ENCODE results near the gene NAE1.
A peak's percentile ranks its signal among the peaks of the same experiment; 100 is the strongest.

Gene NAE1

DNA sequence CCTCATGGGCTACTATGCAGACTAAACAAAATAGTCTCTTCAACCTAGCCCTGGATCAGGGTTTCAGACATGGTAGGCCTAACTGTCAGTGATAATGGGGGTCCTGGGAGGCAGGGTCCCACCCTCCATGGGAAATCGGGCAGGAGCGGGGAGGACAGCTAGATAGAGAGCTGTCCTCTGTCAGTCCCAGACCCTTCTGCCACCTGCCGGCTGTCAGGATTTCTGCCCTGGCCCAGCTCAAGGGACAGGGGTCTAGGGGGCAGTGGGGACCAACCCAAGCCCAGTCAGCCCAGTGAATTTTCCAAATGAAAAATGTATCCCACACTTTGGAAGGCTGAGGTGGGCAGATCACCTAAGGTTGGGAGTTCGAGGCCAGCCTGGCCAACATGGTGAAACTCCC, 18.8 kb upstream of the NAE1 start:
- no peak for DNase-seq

DNA sequence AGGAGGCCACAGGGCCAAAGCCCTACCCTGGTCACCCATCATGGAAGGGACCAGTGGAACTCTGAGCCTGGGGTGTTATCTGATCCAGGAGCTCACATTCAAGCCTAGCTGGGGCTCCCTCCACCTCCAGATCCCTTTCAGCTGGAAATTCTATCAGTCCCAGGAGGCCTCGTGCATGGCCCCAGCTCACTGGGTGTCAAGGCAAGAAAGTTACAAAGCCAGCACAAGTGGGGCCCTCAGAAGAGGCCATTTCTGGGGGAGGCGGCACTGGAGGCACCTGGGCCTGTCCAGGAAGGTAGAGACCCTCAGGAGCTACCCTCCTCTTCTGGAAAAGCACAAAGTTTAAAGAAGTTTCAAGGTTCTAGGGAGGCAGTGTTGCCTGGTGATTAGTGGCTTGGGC, 18.2 kb upstream of the NAE1 start:
- peak; percentile 22 for DNase-seq

DNA sequence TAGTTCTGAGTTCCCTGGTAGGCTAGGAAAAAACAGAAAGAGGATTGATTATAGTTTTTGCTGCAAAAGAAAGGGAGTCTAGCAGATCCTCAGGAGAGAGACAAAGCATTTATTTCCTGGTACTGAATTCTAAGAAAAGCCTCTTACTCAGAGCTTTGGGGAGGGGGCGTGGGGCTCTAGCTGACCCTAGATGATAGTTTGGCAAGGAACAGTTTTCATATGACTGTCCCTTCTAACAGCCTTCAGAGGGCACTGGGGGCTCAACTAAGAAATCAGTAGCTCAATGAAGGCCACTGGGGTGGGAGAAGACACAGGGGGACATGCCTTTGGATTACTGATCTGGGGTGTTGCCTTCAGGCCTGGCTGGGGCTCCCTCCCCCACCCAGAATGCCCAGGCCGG, 17.4 kb upstream of the NAE1 start:
- no peak for DNase-seq

DNA sequence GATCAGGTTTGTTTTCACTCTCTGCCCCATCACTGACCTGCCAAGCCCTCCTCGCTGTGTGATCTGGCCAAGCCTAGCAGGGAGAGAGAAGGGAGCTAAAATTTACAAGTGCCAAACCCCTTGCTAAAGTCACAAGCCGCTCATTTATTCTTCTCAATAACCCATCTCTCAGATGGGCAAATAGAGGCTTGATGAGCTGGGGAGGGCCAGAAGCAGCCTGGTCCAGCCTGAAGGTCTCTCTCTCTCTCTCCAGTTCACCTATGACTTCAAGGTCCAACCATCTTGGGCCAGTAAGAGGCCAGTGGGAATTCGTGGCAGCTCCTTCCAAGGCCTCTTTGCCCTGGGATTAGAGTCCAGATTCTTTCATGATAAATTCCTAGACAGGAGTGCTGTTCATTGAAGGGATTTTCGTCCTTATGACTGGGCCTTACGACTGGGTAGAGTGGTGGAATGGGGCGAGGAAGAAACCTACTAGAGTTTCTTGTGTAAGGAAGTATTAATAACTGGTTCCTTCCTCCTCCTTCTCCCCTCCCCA, 16.8 kb upstream of the NAE1 start:
- no peak for DNase-seq

DNA sequence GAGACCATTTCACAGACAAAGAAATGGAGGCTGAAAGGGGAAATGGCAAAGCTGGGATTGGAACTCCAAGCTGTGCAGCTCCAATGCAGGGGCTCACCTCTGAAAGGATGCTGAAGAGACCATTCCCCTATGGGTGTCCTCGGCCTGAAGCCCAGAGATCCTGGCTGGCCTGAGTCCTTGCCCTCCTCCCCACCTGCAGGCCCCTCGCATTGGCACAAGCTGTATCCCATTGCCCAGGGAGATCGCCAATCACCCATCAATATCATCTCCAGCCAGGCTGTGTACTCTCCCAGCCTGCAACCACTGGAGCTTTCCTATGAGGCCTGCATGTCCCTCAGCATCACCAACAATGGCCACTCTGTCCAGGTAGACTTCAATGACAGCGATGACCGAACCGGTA, 16.1 kb upstream of the NAE1 start:
- no peak for DNase-seq

DNA sequence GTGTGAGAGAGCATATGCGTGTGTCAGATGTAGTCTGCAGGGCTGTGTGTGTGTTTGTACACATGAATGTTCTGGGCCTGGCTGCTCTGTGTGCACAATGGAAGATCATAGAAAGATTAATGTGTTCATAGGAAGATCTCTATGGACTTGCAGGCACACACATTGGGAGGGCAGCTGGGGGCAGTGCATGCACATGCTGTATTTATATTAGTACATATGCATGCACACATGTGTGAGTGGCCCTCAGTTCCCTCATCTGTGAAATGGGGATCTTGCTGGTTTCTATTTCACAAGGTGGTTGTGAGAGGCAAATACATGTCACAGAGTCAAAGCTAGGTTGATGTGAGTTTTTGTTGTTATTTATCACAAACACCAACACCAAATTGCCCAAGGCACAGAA, 15.5 kb upstream of the NAE1 start:
- no peak for DNase-seq

DNA sequence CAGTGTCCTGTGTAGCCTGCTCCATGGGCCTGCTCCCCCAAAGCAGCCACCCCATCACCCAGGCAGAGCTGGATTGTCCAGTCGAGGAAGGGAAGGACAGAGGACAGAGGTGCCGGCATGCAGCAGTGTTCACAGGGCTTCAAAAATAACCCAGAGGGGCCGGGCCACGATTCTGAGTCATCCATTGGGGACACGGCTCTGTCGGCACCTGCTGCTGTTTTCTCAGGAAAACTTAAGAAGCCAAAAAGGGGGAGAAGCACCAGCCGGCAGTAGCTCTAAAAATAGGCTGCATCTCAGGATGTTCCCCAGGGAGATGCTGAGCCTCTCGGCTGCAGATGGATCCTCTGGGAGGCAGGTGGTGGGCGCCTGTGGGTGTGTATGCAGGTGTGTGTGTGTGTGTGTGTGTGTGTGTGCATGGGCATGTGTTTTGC, 15.0 kb upstream of the NAE1 start:
- peak; percentile 98 for DNase-seq

DNA sequence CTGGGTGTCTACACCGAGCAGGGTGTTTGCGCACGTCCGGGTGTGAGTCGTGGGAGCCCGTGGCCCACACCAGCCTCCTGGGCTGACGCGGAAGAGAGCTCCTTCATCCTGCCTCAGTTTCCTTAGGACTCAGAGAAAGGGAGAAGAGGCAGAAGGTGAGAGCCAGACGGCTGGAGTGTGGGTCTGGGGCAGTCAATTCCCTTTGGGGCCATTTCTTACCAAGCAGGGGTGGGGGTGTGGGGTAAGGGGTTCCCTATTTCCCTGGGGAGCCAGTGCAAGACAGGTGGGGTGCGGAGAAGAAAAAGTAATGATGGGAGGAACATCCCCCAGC, 14.3 kb upstream of the NAE1 start:
- DNase-seq, result no peak

DNA sequence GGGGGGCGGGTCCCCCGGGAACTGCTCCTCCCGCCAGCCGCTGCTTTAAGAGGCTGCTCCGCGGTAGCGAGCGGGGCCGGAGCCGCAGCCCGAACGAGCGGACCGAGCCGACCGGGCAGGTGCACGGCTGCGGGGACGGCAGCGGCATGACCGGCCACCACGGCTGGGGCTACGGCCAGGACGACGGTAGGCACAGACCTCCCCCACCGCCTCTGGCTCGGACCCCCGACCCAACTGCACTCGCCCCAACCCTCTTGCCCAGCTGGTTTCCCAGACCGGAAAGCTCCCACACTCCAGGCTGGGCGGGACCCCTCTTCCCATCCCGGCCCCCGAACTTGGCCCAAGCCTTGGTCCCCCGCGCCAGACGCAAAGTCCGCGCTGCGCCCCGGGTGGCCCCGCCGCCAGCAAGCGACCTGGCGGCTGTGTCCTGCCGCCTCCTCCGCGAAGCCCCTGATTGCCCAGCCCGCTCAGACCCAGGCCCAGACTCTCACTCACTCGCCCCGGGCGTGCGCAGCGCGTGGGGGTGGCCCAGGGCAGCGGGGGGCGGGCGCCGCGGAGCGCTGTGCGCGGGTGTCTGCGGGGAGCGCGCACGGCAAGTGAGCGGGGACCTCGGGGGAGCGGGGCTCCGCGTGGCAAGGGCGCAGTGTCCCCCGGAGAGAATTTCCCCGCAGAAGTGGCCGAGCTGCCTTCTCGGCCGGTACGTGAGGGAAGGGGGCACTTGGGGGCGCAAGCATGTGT, 13.7 kb upstream of the NAE1 start, which contains the start of gene CA7:
Gene CA7 (plus strand): TSS at position 73 of the 738 bp plus-strand sequence. CDS start 74 bp downstream, at position 147.
- no peak for DNase-seq

DNA sequence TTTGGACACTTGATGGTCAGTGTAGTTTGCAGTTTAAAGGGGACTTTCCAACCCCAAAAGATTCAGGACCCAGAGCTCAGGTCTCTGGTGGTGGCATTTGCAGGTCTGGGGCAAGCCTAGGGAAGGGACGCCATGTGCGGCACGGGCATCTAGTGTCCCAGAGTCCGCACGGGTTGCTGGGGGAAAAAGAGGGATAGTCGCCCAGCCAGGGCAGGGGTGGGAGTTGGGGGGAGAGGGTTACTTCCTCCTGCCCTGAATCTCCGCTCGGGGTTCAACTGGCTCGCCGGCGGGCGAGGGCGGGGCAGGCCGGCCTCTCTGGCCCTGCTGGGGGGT, 13.2 kb upstream of the NAE1 start:
- DNase-seq, result no peak

DNA sequence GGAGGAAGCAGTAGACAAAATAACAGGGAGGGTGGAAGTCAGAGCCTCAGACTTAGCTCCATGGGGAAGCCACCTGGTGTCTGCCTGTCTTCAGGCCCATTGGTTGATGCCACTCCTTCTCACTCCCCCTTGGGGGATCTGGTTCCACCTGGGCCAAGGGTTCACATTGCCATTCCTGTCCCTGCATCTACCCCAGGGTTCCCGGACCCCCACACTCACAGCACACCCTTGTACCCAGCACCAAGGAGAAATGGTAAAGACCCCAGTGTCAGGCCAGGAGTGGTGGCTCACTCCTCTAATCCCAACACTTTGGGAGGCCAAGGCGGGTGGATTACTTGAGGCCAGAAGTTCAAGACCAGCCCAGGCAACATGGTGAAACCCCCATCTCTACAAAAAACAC, 12.4 kb upstream of the NAE1 start:
- DNase-seq, result no peak

DNA sequence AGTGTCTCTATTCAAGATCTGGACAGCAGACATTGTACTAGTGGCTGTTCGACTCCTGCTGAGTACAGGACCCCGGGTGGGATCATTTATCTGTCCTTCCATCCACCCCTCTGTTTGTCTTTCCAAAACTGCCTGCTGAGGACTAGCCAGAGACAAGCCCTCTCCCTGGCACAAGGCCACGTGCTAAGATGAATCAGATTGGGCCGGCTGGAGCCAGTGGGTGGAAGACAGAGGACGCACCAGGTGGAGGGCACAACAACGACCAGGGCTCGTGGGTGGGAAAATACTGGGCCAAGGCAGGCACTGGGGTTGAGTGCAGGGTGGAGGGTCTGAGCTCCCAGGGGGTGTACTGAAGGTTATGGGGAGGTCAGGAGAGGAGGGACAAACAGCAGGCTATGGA, 12.0 kb upstream of the NAE1 start:
- peak; percentile 15 for DNase-seq

DNA sequence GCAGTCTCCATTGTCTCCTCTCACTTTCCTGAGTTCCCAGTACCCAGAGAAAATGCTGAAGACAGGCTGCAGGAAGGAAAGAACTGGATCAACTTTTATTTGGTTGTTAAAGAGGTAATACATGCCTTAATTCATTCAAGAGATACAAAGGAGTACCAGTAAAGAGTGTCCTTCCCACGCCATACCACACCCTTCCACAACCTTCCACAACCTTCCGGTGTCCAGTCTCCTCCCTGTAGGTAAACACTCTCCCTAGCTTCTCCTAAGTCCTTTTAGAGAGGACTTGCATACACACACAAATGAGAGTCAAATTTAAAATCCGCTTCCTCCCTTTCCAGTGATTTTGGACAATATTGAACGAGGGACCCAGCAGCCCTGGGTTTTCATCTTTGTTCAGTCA, 10.6 kb upstream of the NAE1 start:
- DNase-seq, result no peak

DNA sequence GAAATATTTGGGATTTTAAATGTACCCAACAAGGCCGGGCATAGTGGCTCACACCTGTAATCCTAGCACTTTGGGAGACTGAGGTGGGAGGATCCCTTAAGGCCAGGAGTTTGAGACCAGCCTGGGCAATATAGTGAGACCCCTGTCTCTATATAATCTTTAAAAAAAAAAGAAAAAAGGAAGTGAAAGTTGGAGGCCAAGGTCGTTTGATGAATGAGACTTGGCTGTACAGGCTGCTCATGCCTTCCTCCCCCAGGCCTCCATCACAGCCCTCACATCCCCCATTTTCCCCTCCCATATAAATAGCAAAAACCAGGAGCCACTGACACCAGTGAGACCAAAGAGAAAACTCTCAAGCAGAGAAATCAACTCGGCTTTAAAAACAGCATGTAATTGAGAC, 10.1 kb upstream of the NAE1 start:
- no peak for DNase-seq

DNA sequence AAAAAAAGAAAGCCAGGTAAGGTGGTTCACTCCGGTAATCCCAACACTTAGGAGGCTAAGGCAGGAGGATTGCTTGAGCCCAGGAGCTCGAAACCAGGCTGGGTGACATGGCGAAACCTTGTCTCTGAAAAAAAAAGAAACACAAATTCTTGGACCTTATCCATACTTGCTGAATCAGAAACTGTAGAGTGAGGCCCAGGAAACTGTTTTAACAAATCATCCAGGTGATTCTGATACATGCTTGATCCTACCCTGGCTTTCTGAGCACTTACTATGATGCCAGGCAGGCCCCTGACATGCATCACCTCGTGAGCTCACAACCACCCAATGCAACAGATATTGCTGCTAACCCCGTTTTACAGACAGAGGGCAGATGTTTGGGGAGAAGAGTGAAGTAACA, 4.0 kb upstream of the NAE1 start:
- DNase-seq, result no peak

DNA sequence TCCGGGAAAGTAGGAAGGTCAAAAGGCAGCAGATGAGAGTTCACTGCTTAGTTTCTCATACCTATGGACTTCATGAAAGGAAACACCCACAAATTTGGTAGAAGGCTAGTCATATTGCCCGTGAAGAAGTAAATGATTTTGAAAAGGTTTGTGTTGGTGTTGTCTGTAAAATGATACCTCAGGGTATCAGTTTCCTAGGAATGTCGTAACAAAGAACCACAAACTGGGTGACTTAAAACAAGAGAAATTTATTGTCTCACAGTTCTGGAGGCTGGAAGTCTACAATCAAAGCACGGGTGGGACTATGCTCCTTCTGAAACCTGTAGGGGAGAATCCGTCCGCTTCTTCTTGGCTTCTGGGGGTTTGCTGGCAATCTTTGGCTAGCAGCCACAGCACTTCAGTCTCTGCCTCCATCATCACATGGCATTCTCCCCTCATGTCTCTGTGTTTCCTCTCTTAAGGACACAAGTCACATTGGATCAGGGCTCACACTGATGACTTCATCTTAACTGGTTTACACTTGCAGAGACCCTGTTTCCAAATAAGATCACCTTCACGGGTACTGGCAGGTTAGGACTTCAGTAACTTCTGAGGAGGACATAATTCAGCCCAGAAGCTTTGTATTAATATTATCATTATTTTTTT, 2.0 kb upstream of the NAE1 start:
- DNase-seq, result peak; percentile 63

DNA sequence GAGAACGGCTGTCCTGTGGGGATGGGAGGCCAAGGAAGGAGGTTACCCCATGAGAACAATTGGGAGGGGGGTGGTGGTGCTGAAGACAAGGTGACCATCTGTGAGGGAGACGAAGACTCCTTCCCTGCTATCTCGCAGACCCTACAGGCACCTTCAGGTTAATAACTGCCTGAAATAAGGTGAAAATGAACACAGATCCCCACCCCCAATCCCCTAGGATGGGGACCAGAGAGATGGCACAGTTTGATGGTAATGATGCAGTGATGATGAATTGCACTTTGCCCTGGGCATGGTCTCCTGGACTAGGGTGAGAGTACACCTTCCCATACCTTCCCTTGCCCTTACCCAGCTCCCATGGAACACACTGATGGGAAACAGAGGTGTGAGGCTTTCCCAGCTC, 1.4 kb upstream of the NAE1 start:
- no peak for DNase-seq

DNA sequence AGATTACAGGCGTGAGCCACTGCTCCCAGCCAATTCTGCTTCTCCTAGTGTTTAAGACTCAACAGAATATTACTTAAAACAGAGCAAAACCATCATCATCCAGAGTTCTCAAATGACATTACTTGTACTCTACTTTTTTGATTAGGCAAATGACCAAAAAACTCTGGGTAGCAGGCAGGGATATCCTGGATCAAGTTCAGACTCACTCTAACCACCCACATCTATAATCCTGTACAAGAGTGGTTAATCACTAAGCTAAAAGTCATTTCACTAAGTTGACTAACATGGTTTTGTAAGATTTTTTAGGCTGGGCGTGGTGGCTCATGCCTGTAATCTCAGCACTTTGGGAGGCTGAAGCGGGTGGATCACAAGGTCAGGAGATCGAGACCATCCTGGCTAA, 6.8 kb downstream of the NAE1 start:
- no peak for DNase-seq

DNA sequence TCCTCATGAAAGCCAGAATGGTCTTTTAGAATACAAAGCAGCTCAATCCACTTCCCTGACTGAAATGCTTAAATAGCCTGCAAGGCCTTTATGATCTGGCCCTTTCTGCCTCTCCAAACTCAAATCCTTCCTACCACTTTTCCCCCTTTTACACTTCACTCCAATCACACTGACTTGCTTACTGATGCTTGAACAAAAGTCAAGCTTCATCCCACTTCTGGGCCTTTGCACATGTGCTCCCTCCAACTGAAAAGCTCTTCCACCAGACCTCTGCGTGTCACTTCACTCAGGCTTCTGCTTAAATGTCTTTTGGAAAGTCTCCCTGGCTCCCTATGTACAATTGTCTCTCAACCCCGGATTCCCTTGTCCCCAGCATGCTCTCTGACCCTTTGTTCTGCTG, 16.0 kb downstream of the NAE1 start:
- no peak for DNase-seq

DNA sequence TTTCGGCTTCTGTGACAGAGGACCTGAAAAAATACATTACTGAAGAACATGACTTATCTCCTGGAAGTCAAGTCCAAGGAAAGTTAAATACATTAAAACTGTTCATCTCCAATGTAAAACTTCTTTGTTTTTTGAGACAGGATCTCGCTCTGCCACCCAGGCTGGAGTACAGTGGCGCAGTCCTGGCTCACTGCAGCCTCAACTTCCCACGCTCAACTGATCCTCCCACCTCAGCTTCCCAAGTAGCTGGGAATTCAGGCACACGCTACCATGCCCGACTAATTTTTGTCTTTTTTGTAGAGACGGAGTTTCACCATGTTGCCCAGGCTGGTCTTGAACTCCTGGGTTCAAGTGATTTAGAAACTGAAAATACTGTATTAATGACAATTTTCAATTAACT, 19.7 kb downstream of the NAE1 start:
- no peak for DNase-seq

DNA sequence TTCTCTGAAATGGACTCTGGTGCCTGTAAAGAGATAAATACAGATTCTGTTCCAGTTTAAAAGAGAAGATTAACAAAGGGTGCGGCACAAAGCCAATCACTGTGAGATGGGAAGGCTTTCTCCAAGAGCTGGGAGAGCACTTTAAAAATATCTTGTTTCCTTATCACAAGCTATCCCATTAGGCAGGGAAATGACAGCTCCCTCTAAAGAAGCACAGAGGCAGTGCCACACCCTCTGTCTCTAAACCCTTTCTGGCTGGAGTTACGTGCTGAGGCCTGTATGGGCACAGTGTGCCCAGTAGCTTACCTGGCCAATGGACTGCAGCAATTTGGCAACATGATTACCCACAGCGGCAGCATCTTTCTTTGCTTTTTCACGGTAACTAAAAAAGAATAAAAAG, 20.4 kb downstream of the NAE1 start:
- peak; percentile 9 for DNase-seq

DNA sequence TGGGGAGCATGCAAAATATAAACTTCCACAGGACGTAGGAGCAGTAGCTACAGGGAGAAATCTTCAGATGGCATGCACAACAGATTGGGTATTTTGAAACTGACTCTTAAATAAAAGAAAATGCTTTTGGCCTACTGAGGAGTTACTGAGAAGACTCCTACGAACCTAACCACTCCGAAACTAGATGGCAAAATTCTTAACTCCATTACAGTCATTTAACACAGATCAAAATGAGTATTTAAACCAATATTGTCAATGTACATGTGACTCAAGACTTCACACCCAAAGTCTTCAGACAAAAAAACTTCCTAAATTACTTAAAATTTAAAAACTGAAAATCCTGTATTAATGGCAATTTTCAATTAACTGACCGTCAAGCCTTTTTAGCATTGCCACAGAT, 21.0 kb downstream of the NAE1 start:
- DNase-seq, result no peak

DNA sequence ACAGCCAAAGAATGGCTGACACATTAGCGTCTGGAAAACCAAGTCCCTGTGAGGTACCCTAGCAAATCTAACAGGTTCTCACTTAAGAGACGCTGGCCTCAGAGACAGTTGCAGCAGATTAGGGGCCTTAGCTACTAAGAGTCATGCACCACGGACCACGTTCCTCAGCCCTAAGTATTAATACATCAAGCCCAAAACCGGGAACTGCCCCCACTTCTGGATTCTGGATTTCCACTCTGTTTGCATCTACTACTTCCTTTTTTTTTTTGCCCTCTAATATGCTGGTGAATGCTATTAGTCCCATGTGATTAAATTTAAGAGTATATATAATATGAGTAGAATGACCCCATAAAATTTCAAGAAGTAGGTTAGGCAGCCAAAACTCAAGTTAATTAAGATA, 28.6 kb downstream of the NAE1 start:
- DNase-seq, result no peak

DNA sequence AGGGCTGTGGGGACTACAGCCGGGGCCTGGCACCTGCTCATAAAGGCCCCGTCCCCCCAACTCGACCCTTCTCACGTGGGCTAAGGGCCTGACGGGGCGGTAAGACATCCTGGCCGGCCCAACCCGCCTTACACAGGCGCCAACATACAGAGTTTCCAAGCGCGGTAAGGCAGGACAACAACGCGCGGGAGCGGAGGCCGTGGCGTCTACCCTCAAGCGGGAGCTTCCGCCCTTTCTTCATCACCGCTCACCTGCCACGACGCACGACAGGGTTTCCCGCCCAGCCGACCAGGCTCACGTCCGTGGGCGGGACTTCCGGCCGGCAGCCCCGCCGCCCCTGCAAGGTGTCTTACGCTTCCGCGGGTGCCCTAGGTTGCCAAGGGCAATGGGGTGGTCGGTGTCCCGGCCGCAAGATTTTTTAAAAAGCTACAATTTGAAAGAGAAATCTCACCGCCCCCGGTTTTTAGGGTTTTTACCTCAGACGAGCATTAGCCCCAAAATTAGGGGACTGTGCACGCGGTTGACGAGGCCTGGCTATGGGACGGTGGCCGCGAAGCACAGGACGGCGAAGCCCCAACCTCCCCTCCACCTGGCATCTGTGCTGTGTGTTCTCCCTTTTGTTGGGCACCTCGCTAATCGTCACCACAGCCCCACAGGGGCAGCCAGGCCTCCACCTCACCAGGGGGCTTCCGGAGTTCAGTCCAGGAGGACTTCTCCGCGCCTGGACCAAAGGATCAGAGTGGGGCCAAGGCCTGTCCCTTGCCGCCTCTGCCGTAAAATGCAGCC, 29.3 kb downstream of the NAE1 start, which contains the start of gene TERB1:
Gene TERB1 (minus strand): TSS at position 265 of the 786 bp plus-strand sequence. CDS start 4,786 bp downstream, outside the sequence.
- DNase-seq, result no peak
